MV-4-11 (cell line): ENCODE measurements around the gene NHLH2.

ENCODE experiments used
- DNase-seq: peaks from one replicate; lab custom pipeline; 2025; lab: John Stamatoyannopoulos, UW

The NHLH2 gene

GRCh38 chr1:115802416-115802815 lies 38.5 kb downstream of the NHLH2 start:
- DNase-seq, result no peak

GRCh38 chr1:115797486-115797885 lies 43.4 kb downstream of the NHLH2 start:
- no peak for DNase-seq

GRCh38 chr1:115796897-115797296 lies 44.0 kb downstream of the NHLH2 start:
- DNase-seq, result no peak

GRCh38 chr1:115796036-115796435 lies 44.9 kb downstream of the NHLH2 start:
- no peak for DNase-seq

GRCh38 chr1:115794976-115795639 lies 45.8 kb downstream of the NHLH2 start:
- DNase-seq, result no peak

- no peak for DNase-seq
Observed at GRCh38 chr1:115793162-115793561, 47.8 kb downstream of the NHLH2 start.

GRCh38 chr1:115791816-115792215 lies 49.1 kb downstream of the NHLH2 start:
- no peak for DNase-seq

- DNase-seq, result no peak
Observed at GRCh38 chr1:115790846-115791245, 50.1 kb downstream of the NHLH2 start.

GRCh38 chr1:115790356-115790755 lies 50.6 kb downstream of the NHLH2 start:
- no peak for DNase-seq
